WTC11 (cell line): ENCODE measurements around the gene FBRSL1. TPM values are rescaled to one million over a fixed set of nuclear protein-coding genes. Genes with fewer than 3 reads are reported as not detected.

ENCODE experiments used
- ATAC-seq: fragments of 200-7000 bp; cut with Tn5 transposase; 2 replicates; pipeline ENCODE4 v1.10.0; 2021; ENCODE audit warnings: mild to moderate bottlenecking, moderate library complexity
- CTCF ChIA-PET: fragments of 300-600 bp; sonication (Branson Sonifier 250); formaldehyde crosslinking; loops from one replicate; lab custom pipeline; 2021; ENCODE audit warnings: antibody characterized with exemption; lab: Charles Lee
- POLR2A ChIA-PET: fragments of 350-600 bp; sonication (Branson Sonifier 250); formaldehyde crosslinking; loops from one replicate; lab custom pipeline; 2021; ENCODE audit warnings: antibody characterized with exemption; lab: Charles Lee
- DNase-seq: peaks from one replicate; pipeline ENCODE4 v3.0.0; 2021; ENCODE audit warnings: low spot score
- H3K27ac Mint-ChIP-seq: 2 replicates; pipeline ENCODE4 v1.8.0; 2021; ENCODE audit warnings: mixed read lengths
- H3K27me3 Mint-ChIP-seq: 2 replicates; pipeline ENCODE4 v1.8.0; 2021; ENCODE audit warnings: low read depth, mild to moderate bottlenecking, moderate library complexity, mixed read lengths
- H3K36me3 Mint-ChIP-seq: 2 replicates; pipeline ENCODE4 v1.8.0; 2021; ENCODE audit warnings: mixed read lengths
- H3K4me1 Mint-ChIP-seq: 2 replicates; pipeline ENCODE4 v1.8.0; 2022; ENCODE audit warnings: mixed read lengths
- H3K4me3 Mint-ChIP-seq: 2 replicates; pipeline ENCODE4 v1.8.0; 2021; ENCODE audit warnings: mild to moderate bottlenecking, moderate library complexity, mixed read lengths
- H3K9me3 Mint-ChIP-seq: 2 replicates; pipeline ENCODE4 v1.8.0; 2021; ENCODE audit warnings: mixed read lengths
- ATF2 ChIP-seq: sonication (generic); formaldehyde crosslinking; IDR thresholded peaks from 2 replicates; pipeline ENCODE4 v1.8.1; 2022; ENCODE audit warnings: low read depth, missing genetic modification reagents, borderline replicate concordance
- ATF6 ChIP-seq: sonication (generic); formaldehyde crosslinking; IDR thresholded peaks from 2 replicates; pipeline ENCODE4 v1.8.1; 2023; ENCODE audit warnings: mild to moderate bottlenecking, missing genetic modification reagents
- E2F1 ChIP-seq: sonication (generic); formaldehyde crosslinking; IDR thresholded peaks from 2 replicates; pipeline ENCODE4 v1.8.0; 2022; ENCODE audit warnings: mild to moderate bottlenecking, missing genetic modification reagents
- IRF1 ChIP-seq: sonication (generic); formaldehyde crosslinking; IDR thresholded peaks from 2 replicates; pipeline ENCODE4 v1.8.0; 2023; ENCODE audit warnings: missing genetic modification reagents
- JAZF1 ChIP-seq: fragments of 250-450 bp; sonication (Bioruptor Pico); IDR thresholded peaks from 2 replicates; pipeline ENCODE4 v1.9.0; 2021; ENCODE audit warnings: moderate library complexity, mild to moderate bottlenecking, inconsistent platforms
- NFATC4 ChIP-seq: fragments of 250-450 bp; sonication (Bioruptor Pico); IDR thresholded peaks from 2 replicates; pipeline ENCODE4 v1.9.0; 2021; ENCODE audit warnings: mild to moderate bottlenecking
- NFE2L1 ChIP-seq: sonication (generic); formaldehyde crosslinking; IDR thresholded peaks from 2 replicates; pipeline ENCODE4 v1.8.1; 2023; ENCODE audit warnings: missing genetic modification reagents
- NR1H2 ChIP-seq: sonication (generic); formaldehyde crosslinking; IDR thresholded peaks from 2 replicates; pipeline ENCODE4 v1.9.0; 2021; ENCODE audit warnings: mild to moderate bottlenecking, moderate library complexity, missing genetic modification reagents
- NR2C2 ChIP-seq: sonication (generic); formaldehyde crosslinking; IDR thresholded peaks from 2 replicates; pipeline ENCODE4 v1.8.0; 2022; ENCODE audit warnings: mild to moderate bottlenecking, missing genetic modification reagents
- TCF7 ChIP-seq: sonication (generic); formaldehyde crosslinking; IDR thresholded peaks from 2 replicates; pipeline ENCODE4 v1.8.0; 2022; ENCODE audit warnings: mild to moderate bottlenecking, low read depth, missing genetic modification reagents, moderate library complexity
- TEAD4 ChIP-seq: sonication (generic); formaldehyde crosslinking; IDR thresholded peaks from 2 replicates; pipeline ENCODE4 v1.8.0; 2022; ENCODE audit warnings: mild to moderate bottlenecking, missing genetic modification reagents
- ZBTB21 ChIP-seq: sonication (generic); formaldehyde crosslinking; IDR thresholded peaks from 2 replicates; pipeline ENCODE4 v1.8.1; 2023; ENCODE audit warnings: mild to moderate bottlenecking, missing genetic modification reagents, borderline replicate concordance
- ZNF263 ChIP-seq: sonication (generic); formaldehyde crosslinking; IDR thresholded peaks from 2 replicates; pipeline ENCODE4 v1.8.1; 2022; ENCODE audit warnings: low read depth, mild to moderate bottlenecking, moderate library complexity, missing genetic modification reagents
- ZNF317 ChIP-seq: sonication (generic); formaldehyde crosslinking; IDR thresholded peaks from 2 replicates; pipeline ENCODE4 v1.8.1; 2023; ENCODE audit warnings: low read depth, mild to moderate bottlenecking, moderate library complexity, missing genetic modification reagents, borderline replicate concordance
- ZNF416 ChIP-seq: fragments of 250-450 bp; sonication (Bioruptor Pico); IDR thresholded peaks from 2 replicates; pipeline ENCODE4 v1.9.0; 2021; ENCODE audit warnings: mild to moderate bottlenecking, inconsistent platforms
- ZNF423 ChIP-seq: fragments of 250-450 bp; sonication (Bioruptor Pico); IDR thresholded peaks from 2 replicates; pipeline ENCODE4 v2.1.2; 2022; ENCODE audit warnings: mild to moderate bottlenecking, moderate library complexity
- total RNA-seq: library from RNA; stranded (reverse); gene quantifications from 3 replicates; pipeline ENCODE4 v1.2.3, GENCODE V29; 2021
- TF ChIP-seq, protein P1 (sequence below): fragments of 250-450 bp; sonication (Bioruptor Pico); conservative IDR thresholded peaks from 2 replicates; pipeline ENCODE4 v1.9.0; 2021; ENCODE audit warnings: mild to moderate bottlenecking
- TF ChIP-seq, protein P2 (sequence below): fragments of 250-450 bp; sonication (Bioruptor Pico); IDR thresholded peaks from 2 replicates; pipeline ENCODE4 v2.1.2; 2022; ENCODE audit warnings: mild to moderate bottlenecking, moderate library complexity

Gene FBRSL1
- total RNA-seq, 1 experiment from 2014 or later = 129 TPM

GRCh38 chr12:132481345-132481744, 8.6 kb upstream of the FBRSL1 start:
- DNase-seq = no peak
- Mint-ChIP-seq H3K27me3 (peaks cover 83% of the 10 kb centered on the region), H3K4me1 (no peaks in the 10 kb centered on the region), H3K4me3 (no peak overlapping the region), H3K36me3 (no peaks in the 10 kb centered on the region), H3K9me3 (no peaks in the 10 kb centered on the region), H3K27ac (no peak overlapping the region)
- TF ChIP-seq ATF6 (no peak), E2F1 (CRISPR knock-in tag) (no peak), IRF1 (CRISPR knock-in tag) (no peak), NFATC4 (CRISPR knock-in tag) (no peak), TEAD4 (CRISPR knock-in tag) (no peak), NR2C2 (CRISPR knock-in tag) (no peak), ZBTB21 (no peak), NR1H2 (CRISPR knock-in tag) (no peak), ZNF263 (no peak), ATF2 (CRISPR knock-in tag) (no peak), ZNF423 (CRISPR knock-in tag) (no peak)
- TF ChIP-seq, protein P1, sequence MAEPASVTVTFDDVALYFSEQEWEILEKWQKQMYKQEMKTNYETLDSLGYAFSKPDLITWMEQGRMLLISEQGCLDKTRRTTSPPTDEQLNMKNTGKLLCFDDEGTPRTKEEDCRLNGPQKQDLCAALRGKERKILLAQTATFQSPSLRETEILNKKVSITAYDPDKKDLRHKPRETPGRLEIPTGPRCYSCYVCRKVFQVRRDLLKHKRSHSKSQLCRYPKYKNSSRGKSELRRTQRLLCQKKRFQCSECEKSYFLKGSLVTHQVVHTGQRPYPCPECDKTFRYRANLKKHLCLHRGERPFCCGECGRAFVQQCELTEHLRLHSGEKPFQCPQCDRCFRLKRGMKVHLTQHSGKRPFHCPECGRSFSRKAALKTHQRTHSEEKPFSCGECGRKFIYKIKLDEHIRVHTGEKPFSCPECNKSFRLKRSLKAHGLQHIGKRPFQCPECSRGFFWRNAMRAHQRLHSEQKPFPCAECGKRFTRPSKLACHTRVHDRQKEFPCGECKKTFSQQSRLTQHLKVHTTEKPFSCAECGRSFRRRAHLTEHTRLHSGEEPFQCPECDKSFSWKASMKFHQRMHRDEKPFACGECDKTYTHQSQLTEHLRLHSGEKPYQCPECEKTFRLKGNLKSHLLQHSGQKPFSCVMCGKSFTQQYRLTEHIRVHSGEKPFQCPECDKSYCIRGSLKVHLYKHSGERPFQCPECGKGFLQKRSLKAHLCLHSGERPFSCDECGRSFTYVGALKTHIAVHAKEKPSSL (CRISPR knock-in tag) = no peak
- TF ChIP-seq, protein P2, sequence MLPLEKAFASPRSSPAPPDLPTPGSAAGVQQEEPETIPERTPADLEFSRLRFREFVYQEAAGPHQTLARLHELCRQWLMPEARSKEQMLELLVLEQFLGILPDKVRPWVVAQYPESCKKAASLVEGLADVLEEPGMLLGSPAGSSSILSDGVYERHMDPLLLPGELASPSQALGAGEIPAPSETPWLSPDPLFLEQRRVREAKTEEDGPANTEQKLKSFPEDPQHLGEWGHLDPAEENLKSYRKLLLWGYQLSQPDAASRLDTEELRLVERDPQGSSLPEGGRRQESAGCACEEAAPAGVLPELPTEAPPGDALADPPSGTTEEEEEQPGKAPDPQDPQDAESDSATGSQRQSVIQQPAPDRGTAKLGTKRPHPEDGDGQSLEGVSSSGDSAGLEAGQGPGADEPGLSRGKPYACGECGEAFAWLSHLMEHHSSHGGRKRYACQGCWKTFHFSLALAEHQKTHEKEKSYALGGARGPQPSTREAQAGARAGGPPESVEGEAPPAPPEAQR (CRISPR knock-in tag) = no peak
- CTCF ChIA-PET = no interaction called here
- no peak for ATAC-seq
- POLR2A ChIA-PET = no interaction called here

DNA sequence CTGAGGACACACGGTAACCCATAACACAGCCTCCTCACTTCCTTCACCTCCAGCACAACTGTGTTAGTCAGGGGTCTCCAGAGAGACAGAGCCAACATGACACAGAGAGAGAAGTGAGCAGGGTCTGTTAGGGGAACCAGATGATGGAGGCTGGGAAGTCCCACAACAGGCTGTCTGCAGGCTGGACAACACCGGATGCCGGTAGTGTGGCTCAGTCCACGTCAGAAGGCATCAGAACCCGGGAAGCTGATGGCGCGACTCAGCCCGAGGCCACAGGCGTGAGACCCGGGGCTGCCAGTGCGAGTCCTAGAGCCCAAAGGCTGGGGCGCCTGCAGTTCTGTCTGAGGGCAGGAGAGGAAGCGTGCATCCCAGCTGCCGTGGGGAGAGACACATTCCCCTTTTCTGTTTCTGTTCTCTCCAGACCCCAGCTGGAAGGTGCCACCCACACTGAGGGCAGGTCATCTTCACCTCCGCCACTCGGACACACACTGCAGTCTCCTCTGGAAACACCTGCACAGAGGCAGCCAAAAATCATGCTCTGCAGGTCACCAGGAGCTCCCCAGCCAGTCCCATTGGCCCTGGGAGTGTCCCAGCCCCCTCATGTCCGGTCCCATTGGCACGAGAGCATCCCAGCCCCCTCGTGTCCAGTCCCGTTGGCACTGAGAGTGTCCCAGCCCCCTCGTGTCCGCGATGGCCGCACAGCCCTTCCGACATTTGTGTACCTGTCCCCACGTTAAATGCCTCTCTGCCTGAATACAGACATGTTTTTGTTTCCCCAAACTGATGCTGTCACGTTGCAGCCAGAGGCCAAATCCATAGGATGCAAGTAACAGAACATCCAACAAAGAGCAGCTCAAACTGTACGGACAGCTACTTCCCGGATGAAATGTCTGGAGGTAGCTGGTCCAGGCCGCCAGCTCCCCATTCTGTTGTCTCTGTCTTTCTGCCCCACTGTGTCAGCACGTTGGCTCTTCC, 7.9 kb upstream of the FBRSL1 start:
- Mint-ChIP-seq H3K27me3 (peaks cover 83% of the 10 kb centered on the region), H3K4me1 (no peaks in the 10 kb centered on the region), H3K36me3 (no peaks in the 10 kb centered on the region), H3K4me3 (no peak overlapping the region), H3K9me3 (no peaks in the 10 kb centered on the region), H3K27ac (no peak overlapping the region)
- no peak for DNase-seq
- ChIA-PET CTCF (no interaction called here), POLR2A (no interaction called here)
- TF ChIP-seq ZNF317 (no peak), ZNF416 (no peak), E2F1 (CRISPR knock-in tag) (no peak), JAZF1 (CRISPR knock-in tag) (no peak), IRF1 (CRISPR knock-in tag) (no peak), NFE2L1 (no peak), TCF7 (CRISPR knock-in tag) (no peak)
- no peak for ATAC-seq
